MM.1S (cell line): ENCODE measurements around the gene PSMD14.
A peak's percentile ranks its signal among the peaks of the same experiment; 100 is the strongest.

ENCODE experiments used
- DNase-seq: peaks from one replicate; pipeline ENCODE4 v3.0.0-alpha.2; 2015
- H2AFZ ChIP-seq: fragments of 300-600 bp; sonication (generic); 2 replicates; pipeline ENCODE4 v1.6.0; 2016; ENCODE audit warnings: antibody characterized with exemption, low read length
- H3F3A ChIP-seq: fragments of 300-600 bp; sonication (generic); 2 replicates; pipeline ENCODE4 v1.6.1; 2016; ENCODE audit warnings: mild to moderate bottlenecking, antibody characterized with exemption, low read length, moderate library complexity, mixed read lengths; ENCODE audit not compliant: insufficient read depth
- H3K27ac ChIP-seq: fragments of 300-600 bp; sonication (generic); 2 replicates; pipeline ENCODE4 v1.5.1; 2016; ENCODE audit warnings: mild to moderate bottlenecking, low read length
- H3K27me3 ChIP-seq: fragments of 300-600 bp; sonication (generic); replicated peaks from 2 replicates; pipeline ENCODE4 v1.6.0; 2016; ENCODE audit warnings: low read length; ENCODE audit not compliant: insufficient read depth
- H3K36me3 ChIP-seq: fragments of 300-600 bp; sonication (generic); replicated peaks from 2 replicates; pipeline ENCODE4 v1.6.1; 2016; ENCODE audit warnings: mild to moderate bottlenecking, low read length, mixed read lengths; ENCODE audit not compliant: insufficient read depth
- H3K4me1 ChIP-seq: fragments of 300-600 bp; sonication (generic); 2 replicates; pipeline ENCODE4 v1.6.1; 2016; ENCODE audit warnings: low read length, mixed read lengths
- H3K4me2 ChIP-seq: fragments of 300-600 bp; sonication (generic); 2 replicates; pipeline ENCODE4 v1.6.0; 2016; ENCODE audit warnings: low read depth, low read length
- H3K4me3 ChIP-seq: fragments of 300-600 bp; sonication (generic); 2 replicates; pipeline ENCODE4 v1.5.1; 2016; ENCODE audit warnings: low read length, mixed read lengths
- H3K79me2 ChIP-seq: fragments of 300-600 bp; sonication (generic); 2 replicates; pipeline ENCODE4 v1.6.1; 2016; ENCODE audit warnings: mixed run types, low read length, mixed read lengths
- H3K9ac ChIP-seq: fragments of 300-600 bp; sonication (generic); 2 replicates; pipeline ENCODE4 v1.6.1; 2016; ENCODE audit warnings: low read length, mixed read lengths
- H3K9me2 ChIP-seq: fragments of 300-600 bp; sonication (generic); replicated peaks from 2 replicates; pipeline ENCODE4 v1.6.1; 2016; ENCODE audit warnings: mild to moderate bottlenecking, low read length, mixed read lengths; ENCODE audit not compliant: insufficient read depth
- H3K9me3 ChIP-seq: fragments of 300-600 bp; sonication (generic); replicated peaks from 2 replicates; pipeline ENCODE4 v1.6.1; 2016; ENCODE audit warnings: mild to moderate bottlenecking, low read length, mixed read lengths; ENCODE audit not compliant: insufficient read depth
- H4K20me1 ChIP-seq: fragments of 300-600 bp; sonication (generic); 2 replicates; pipeline ENCODE4 v1.6.1; 2016; ENCODE audit warnings: mild to moderate bottlenecking, low read length, moderate library complexity, mixed read lengths; ENCODE audit not compliant: insufficient read depth
- EZH2 ChIP-seq: fragments of 300-600 bp; sonication (generic); optimal IDR thresholded peaks from 2 replicates; pipeline ENCODE3; 2017; ENCODE audit warnings: low read depth, mild to moderate bottlenecking, antibody characterized with exemption, low read length, mixed read lengths
- EZH2phosphoT487 ChIP-seq: fragments of 300-600 bp; sonication (generic); IDR thresholded peaks from 2 replicates; pipeline ENCODE4 v1.6.1; 2018; ENCODE audit warnings: antibody characterized with exemption, low read length
- TF ChIP-seq, protein P1 (sequence below): fragments of 300-600 bp; sonication (generic); IDR thresholded peaks from 2 replicates; pipeline ENCODE4 v1.5.1; 2016; ENCODE audit warnings: antibody characterized with exemption, low read length, mixed read lengths

PSMD14 gene

GRCh38 chr2:161409308-161409907 is 101.2 kb downstream of the PSMD14 start:
- TF ChIP-seq EZH2 (no peak), EZH2phosphoT487 (no peak)
- TF ChIP-seq, protein P1, sequence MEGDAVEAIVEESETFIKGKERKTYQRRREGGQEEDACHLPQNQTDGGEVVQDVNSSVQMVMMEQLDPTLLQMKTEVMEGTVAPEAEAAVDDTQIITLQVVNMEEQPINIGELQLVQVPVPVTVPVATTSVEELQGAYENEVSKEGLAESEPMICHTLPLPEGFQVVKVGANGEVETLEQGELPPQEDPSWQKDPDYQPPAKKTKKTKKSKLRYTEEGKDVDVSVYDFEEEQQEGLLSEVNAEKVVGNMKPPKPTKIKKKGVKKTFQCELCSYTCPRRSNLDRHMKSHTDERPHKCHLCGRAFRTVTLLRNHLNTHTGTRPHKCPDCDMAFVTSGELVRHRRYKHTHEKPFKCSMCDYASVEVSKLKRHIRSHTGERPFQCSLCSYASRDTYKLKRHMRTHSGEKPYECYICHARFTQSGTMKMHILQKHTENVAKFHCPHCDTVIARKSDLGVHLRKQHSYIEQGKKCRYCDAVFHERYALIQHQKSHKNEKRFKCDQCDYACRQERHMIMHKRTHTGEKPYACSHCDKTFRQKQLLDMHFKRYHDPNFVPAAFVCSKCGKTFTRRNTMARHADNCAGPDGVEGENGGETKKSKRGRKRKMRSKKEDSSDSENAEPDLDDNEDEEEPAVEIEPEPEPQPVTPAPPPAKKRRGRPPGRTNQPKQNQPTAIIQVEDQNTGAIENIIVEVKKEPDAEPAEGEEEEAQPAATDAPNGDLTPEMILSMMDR = no peak
- no peak for DNase-seq

DNA sequence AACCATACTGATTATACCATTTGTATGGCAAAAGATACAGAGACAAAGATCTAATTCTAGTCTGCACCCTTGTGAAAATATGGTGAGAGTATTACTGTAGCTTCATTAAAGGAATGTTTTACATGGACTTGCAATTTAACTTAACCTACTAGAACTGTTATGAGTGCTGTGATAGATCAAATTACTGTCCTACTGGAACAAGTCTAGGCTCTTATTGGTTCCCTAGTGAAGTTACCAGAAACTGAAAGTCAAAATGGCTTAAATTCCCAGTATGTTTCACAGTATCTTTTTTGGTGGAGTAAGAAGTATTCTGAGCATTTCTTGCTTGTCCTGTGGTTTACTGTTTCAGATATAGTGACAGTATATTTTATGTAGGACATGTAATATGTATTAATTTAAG is 104.1 kb downstream of the PSMD14 start:
- H3K4me2 ChIP-seq = no peak overlapping the region

More at GRCh38 chr2:161409308-161409907, 101.2 kb downstream of the PSMD14 start:
- Histone ChIP-seq H3K27ac (no peak overlapping the region), H3K4me3 (no peak overlapping the region), H3K27me3 (no peaks in the 10 kb centered on the region), H3K36me3 (peaks cover 7% of the 10 kb centered on the region), H3F3A (no peaks in the 10 kb centered on the region), H3K4me1 (peaks cover 15% of the 10 kb centered on the region; the same call in 1 of the 2 replicates), H3K4me2 (no peak overlapping the region), H3K9me2 (no peaks in the 10 kb centered on the region), H4K20me1 (no peaks in the 10 kb centered on the region), H3K9ac (no peak overlapping the region), H2AFZ (no peak overlapping the region), H3K79me2 (no peaks in the 10 kb centered on the region), H3K9me3 (no peaks in the 10 kb centered on the region)

GRCh38 chr2:161414042-161415033 is 106.1 kb downstream of the PSMD14 start:
- peaks cover 15% of the 10 kb centered on the region; the same call in 1 of the 2 replicates for H3K4me1 ChIP-seq
- no peaks in the 10 kb centered on the region for H3F3A ChIP-seq
- peaks cover 7% of the 10 kb centered on the region for H3K36me3 ChIP-seq
- H4K20me1 ChIP-seq = no peaks in the 10 kb centered on the region
- H3K9me2 ChIP-seq = no peaks in the 10 kb centered on the region
- no peak for DNase-seq
- TF ChIP-seq EZH2phosphoT487 = no peak
- TF ChIP-seq, protein P1 = no peak
- no peak for TF ChIP-seq EZH2
- no peak overlapping the region for H3K4me2 ChIP-seq
- H3K79me2 ChIP-seq = no peaks in the 10 kb centered on the region
- H3K27me3 ChIP-seq = no peaks in the 10 kb centered on the region
- H3K27ac ChIP-seq = no peak overlapping the region
- H3K9ac ChIP-seq = no peak overlapping the region
- no peaks in the 10 kb centered on the region for H3K9me3 ChIP-seq
- H2AFZ ChIP-seq = no peak overlapping the region
- H3K4me3 ChIP-seq = no peak overlapping the region

More for the DNA sequence above, 104.1 kb downstream of the PSMD14 start:
- no peak for TF ChIP-seq EZH2phosphoT487
- Histone ChIP-seq H3K79me2 (no peaks in the 10 kb centered on the region), H3K9me3 (no peaks in the 10 kb centered on the region), H3K4me1 (peaks cover 15% of the 10 kb centered on the region; the same call in 1 of the 2 replicates), H3K36me3 (peaks cover 7% of the 10 kb centered on the region), H3K27me3 (no peaks in the 10 kb centered on the region), H3K27ac (no peak overlapping the region), H2AFZ (no peak overlapping the region), H3K9me2 (no peaks in the 10 kb centered on the region), H3K4me3 (no peak overlapping the region), H3K9ac (no peak overlapping the region), H3F3A (no peaks in the 10 kb centered on the region), H4K20me1 (no peaks in the 10 kb centered on the region)
- peak; percentile 35 for DNase-seq
